ENCODE results near the gene SV2B. TPM values are rescaled to one million over a fixed set of nuclear protein-coding genes. Genes with fewer than 3 reads are reported as not detected.

Gene SV2B
- total RNA-seq, 1 experiment from 2014 or later = not detected

DNA sequence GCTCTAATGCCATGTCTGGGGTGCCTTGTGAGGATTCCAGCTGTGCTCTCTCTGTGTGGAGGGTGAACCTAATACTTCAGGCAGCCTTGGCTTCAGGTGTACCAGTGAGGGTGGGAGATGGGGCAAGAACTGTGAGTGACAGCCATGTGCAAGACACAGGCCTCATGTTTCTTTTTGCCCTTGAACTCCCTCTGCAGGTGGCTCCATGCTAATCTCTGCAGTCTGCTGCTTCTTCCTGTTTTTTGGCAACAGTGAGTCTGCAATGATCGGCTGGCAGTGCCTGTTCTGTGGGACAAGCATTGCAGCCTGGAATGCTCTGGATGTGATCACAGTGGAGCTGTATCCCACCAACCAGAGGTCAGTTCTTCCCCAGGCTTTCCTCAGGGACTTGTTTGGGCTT is 189.3 kb downstream of the SV2B start:
- Histone ChIP-seq H3K9me3 (ENCODE audit: control insufficient read depth, low read depth, low read length) (no peaks in the 10 kb centered on the region), H3K4ac (ENCODE audit: low read depth, low read length) (no peak overlapping the region), H3K9ac (ENCODE audit: extremely low read depth, insufficient read length, low read length) (no peak overlapping the region), H2BK120ac (ENCODE audit: low read depth, low read length, poor library complexity, severe bottlenecking) (no peak overlapping the region), H4K8ac (replicated peaks; ENCODE audit: insufficient read length, low read depth, low read length) (no peak overlapping the region), H4K91ac (ENCODE audit: insufficient read length, low read depth, low read length) (no peak overlapping the region), H3K79me2 (ENCODE audit: insufficient read depth, low read length) (no peaks in the 10 kb centered on the region), H3T11ph (ENCODE audit: low read length) (no peak overlapping the region), H3K18ac (ENCODE audit: insufficient read length, low read depth, low read length) (no peak overlapping the region), H4K20me1 (ENCODE audit: control insufficient read depth, insufficient read depth, insufficient read length) (no peaks in the 10 kb centered on the region), H2BK15ac (ENCODE audit: low read depth, low read length) (no peak overlapping the region), H2BK5ac (ENCODE audit: insufficient read length, low read length) (no peak overlapping the region), H2AK5ac (ENCODE audit: insufficient read length, low read length) (no peak overlapping the region), H3K14ac (ENCODE audit: insufficient read depth, low read length) (no peak overlapping the region), H3K23ac (ENCODE audit: insufficient read length, low read depth, low read length) (no peak overlapping the region), H3K4me1 (ENCODE audit: insufficient read depth, low read length) (no peaks in the 10 kb centered on the region), H3K79me1 (ENCODE audit: insufficient read depth, low read depth, low read length, poor library complexity, severe bottlenecking) (no peaks in the 10 kb centered on the region), H2BK20ac (ENCODE audit: low read depth, low read length, poor library complexity, severe bottlenecking) (no peak overlapping the region), H3K27me3 (ENCODE audit: insufficient read depth, low read length) (no peaks in the 10 kb centered on the region), H3K23me2 (ENCODE audit: insufficient read length, low read depth, low read length, poor library complexity, severe bottlenecking) (no peaks in the 10 kb centered on the region), H4K5ac (ENCODE audit: insufficient read length, low read depth, low read length) (no peak overlapping the region), H3K4me2 (ENCODE audit: insufficient read depth, insufficient read length, low read length) (no peak overlapping the region), H2AFZ (ENCODE audit: low read length) (no peak overlapping the region), H3K27ac (ENCODE audit: insufficient read length, low read depth, low read length) (no peak overlapping the region), H3K56ac (ENCODE audit: insufficient read length, low read depth, low read length) (no peak overlapping the region), H2BK12ac (ENCODE audit: insufficient read length, low read depth, low read length) (no peak overlapping the region)
- no CpG with 5 or more reads among the region's 1 CpG for WGBS (ENCODE audit: extremely low coverage, insufficient read length, low lambda C conversion rate)
- Mint-ChIP-seq H3K4me1 (peaks cover 12 to 13% of the 10 kb centered on the region in 2 experiments; a peak in 3 of 4 replicates), H3K9me3 (peaks cover 0 to 3% of the 10 kb centered on the region in 2 experiments; a peak in 1 of 5 replicates), H3K27me3 (ENCODE audit: low read depth) (peaks cover 8% of the 10 kb centered on the region; the same call in 1 of the 2 replicates), H3K4me3 (no peak overlapping the region), H3K27ac (no peak overlapping the region), H3K36me3 (ENCODE audit: insufficient read depth in 1 of 3, low read depth in 3 of 3) (no peaks in the 10 kb centered on the region; a peak in 1 of 7 replicates)
- TF ChIP-seq, protein P1, sequence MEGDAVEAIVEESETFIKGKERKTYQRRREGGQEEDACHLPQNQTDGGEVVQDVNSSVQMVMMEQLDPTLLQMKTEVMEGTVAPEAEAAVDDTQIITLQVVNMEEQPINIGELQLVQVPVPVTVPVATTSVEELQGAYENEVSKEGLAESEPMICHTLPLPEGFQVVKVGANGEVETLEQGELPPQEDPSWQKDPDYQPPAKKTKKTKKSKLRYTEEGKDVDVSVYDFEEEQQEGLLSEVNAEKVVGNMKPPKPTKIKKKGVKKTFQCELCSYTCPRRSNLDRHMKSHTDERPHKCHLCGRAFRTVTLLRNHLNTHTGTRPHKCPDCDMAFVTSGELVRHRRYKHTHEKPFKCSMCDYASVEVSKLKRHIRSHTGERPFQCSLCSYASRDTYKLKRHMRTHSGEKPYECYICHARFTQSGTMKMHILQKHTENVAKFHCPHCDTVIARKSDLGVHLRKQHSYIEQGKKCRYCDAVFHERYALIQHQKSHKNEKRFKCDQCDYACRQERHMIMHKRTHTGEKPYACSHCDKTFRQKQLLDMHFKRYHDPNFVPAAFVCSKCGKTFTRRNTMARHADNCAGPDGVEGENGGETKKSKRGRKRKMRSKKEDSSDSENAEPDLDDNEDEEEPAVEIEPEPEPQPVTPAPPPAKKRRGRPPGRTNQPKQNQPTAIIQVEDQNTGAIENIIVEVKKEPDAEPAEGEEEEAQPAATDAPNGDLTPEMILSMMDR (conservative IDR thresholded peaks at IDR 0.05) = peak; percentile 47
- peak; percentile 57 for DNase-seq

Measured in H9 (cell line).